CD1c-positive myeloid dendritic cell (primary cell): ENCODE data around the gene PCDHGA12.

Experiments used
- DNase-seq: peaks from one replicate; pipeline ENCODE4 v3.0.0-alpha.2; 2016; ENCODE audit errors: extremely low spot score

PCDHGA12 gene

GRCh38 chr5:141439411-141440141 is 9.3 kb downstream of the PCDHGA12 start:
- no peak for DNase-seq

- no peak for DNase-seq
These were observed 10.0 kb downstream of the PCDHGA12 start for GRCh38 chr5:141440341-141440740.

DNA sequence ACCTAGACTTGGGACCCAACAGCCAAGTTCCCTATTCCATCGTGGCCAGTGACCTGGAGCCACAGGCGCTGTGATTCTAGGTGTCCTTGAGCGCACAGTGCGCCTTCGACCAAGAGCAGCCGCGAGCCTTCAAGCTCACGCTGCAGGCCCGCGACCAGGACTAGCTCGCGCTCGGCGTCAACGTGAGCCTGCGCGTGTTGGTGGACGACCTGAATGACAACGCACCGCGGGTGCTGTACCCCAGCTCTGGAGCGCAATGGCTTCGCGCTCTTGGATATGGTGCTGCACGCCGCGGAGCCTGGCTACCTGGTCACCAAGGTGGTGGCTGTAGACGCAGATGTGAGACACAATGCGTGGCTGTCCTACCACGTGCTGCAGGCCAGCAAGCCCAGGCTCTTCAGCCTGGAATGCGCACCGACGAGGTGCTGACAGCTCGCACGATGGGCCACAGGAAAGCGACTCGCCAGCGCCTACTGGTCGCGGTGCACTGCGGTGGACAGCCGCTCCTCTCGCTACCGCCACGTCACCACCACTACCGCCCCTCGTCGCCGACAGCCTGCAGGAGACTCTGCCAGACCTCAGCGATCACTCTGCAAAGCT is 11.4 kb downstream of the PCDHGA12 start:
- DNase-seq, result no peak

GRCh38 chr5:141465351-141465750 is 35.0 kb downstream of the PCDHGA12 start:
- DNase-seq, result no peak

GRCh38 chr5:141475625-141476131 is 45.4 kb downstream of the PCDHGA12 start, which contains the start of gene PCDHGC3:
TSS of gene PCDHGC3 (plus strand) at chr5:141475966. CDS start at chr5:141476117, 151 bp downstream.
- DNase-seq, result peak; percentile 49

DNA sequence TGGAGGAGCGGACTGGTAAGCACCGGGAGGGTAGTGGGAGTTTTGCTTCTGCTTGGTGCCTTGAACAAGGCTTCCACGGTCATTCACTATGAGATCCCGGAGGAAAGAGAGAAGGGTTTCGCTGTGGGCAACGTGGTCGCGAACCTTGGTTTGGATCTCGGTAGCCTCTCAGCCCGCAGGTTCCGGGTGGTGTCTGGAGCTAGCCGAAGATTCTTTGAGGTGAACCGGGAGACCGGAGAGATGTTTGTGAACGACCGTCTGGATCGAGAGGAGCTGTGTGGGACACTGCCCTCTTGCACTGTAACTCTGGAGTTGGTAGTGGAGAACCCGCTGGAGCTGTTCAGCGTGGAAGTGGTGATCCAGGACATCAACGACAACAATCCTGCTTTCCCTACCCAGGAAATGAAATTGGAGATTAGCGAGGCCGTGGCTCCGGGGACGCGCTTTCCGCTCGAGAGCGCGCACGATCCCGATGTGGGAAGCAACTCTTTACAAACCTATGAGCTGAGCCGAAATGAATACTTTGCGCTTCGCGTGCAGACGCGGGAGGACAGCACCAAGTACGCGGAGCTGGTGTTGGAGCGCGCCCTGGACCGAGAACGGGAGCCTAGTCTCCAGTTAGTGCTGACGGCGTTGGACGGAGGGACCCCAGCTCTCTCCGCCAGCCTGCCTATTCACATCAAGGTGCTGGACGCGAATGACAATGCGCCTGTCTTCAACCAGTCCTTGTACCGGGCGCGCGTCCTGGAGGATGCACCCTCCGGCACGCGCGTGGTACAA is 46.0 kb downstream of the PCDHGA12 start:
- peak; percentile 6 for DNase-seq

DNA sequence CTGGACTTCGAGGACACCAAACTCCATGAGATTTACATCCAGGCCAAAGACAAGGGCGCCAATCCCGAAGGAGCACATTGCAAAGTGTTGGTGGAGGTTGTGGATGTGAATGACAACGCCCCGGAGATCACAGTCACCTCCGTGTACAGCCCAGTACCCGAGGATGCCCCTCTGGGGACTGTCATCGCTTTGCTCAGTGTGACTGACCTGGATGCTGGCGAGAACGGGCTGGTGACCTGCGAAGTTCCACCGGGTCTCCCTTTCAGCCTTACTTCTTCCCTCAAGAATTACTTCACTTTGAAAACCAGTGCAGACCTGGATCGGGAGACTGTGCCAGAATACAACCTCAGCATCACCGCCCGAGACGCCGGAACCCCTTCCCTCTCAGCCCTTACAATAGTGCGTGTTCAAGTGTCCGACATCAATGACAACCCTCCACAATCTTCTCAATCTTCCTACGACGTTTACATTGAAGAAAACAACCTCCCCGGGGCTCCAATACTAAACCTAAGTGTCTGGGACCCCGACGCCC is 46.8 kb downstream of the PCDHGA12 start:
- DNase-seq, result no peak

- DNase-seq, result no peak
These were observed 47.5 kb downstream of the PCDHGA12 start for GRCh38 chr5:141477815-141478214.

- DNase-seq, result no peak
These were observed 48.1 kb downstream of the PCDHGA12 start for GRCh38 chr5:141478321-141478945.

GRCh38 chr5:141479776-141480175 is 49.5 kb downstream of the PCDHGA12 start:
- DNase-seq, result no peak
